HUDEP-2 (cell line): ENCODE results near the gene VAC14.
"Not testable (repeated sequence)": the region's sequence is repeated elsewhere in the genome, so short reads cannot be mapped to it uniquely, and the experiment has no call there.

Experiments used
- DNase-seq, 76 experiments: peaks; one replicate each; lab custom pipeline; 2025; ENCODE audit not compliant: unreplicated experiment in 76 of 76; lab: John Stamatoyannopoulos, UW

VAC14 gene

GRCh38 chr16:70653406-70653805 is 147.6 kb downstream of the VAC14 start:
- no peak for DNase-seq

- no peak for DNase-seq
Measured at GRCh38 chr16:70652322-70652721, 148.6 kb downstream of the VAC14 start.

GRCh38 chr16:70651524-70651923 is 149.4 kb downstream of the VAC14 start:
- DNase-seq = no peak

GRCh38 chr16:70650216-70650615 is 150.7 kb downstream of the VAC14 start:
- no peak for DNase-seq

- DNase-seq = no peak
Measured at GRCh38 chr16:70649300-70649699, 151.7 kb downstream of the VAC14 start.

GRCh38 chr16:70648606-70649005 is 152.4 kb downstream of the VAC14 start:
- DNase-seq = no peak

DNA sequence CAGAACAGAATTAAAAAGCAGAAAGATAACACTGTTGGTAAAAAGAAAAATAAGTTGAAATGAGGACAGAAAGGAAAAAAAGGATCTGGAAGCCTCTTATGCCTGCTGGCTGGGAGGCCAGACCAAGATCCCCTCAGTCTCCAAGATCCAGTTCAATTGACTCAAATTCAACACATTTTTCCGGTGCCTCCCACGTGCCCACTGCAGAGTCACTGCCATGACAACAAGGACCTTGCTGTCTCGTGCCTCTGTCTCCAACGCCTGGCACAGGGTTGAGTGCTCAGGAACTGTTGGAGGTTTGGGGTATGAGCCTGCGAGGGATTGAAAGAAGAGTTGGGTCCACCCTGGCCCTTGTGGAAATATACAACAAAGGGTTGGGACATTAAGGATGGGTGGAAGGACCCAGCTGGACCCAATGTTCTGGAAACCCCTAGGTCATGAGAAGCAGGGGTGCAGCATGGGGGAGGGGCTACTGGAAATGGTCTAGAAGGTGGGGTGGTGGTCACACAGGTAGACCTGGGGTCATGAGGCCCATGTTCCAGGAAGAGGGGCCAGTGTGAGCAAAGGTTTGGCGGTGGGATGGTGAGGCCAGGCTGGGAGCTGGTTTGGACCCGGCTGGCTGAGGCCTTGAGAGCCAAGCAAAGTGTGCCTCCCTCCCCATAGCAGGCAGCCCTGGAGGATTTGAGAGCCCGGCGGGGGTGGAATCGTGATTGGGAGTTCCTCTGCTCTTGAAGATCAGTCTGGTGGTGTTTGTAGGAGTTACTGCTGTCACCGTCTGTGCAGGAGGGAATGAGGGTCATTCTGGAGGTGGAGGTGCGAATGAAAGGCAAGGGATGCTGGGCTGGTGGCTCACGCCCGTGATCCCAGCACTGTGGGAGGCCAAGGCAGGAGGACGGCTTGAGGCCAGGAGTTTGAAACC is 153.3 kb downstream of the VAC14 start:
- DNase-seq = no peak

DNA sequence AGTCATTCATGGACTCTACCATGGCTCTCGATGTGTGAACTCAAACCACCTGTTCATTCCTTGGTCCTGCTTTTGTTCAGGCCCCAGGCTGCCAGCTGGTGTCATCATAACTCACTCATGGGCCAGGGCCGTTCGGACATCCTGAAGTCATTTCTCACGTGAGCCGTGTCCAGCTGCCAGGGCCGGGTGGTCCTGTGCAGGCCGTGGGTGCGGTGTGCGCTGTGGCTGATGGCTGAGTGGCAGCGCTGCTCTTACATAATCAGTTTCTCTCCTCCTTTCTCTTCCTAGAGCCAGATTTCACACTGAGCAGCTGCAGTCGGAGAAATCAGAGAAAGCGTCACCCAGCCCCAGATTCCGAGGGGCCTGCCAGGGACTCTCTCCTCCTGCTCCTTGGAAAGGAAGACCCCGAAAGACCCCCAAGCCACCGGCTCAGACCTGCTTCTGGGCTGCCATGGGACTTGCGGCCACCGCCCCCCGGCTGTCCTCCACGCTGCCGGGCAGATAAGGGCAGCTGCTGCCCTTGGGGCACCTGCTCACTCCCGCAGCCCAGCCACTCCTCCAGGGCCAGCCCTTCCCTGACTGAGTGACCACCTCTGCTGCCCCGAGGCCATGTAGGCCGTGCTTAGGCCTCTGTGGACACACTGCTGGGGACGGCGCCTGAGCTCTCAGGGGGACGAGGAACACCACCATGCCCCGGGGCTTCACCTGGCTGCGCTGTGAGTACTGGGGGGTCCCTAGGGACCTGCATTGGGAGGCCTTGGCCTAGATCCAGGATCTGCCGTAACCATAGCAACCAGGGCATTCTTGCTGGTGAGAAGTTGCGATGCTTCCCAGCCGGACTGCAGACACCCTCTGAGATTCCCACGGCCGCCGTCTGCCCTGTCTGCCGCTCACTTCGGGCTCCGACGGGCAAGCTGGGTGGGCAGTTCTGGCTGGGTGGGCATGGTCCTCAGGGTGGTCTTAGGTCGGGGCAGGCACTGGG is 154.4 kb downstream of the VAC14 start, which contains the start of gene IL34:
IL34 (plus strand) TSS at position 300 of the 982 bp plus-strand sequence; CDS start at position 689, 389 bp downstream.
- no peak for DNase-seq

GRCh38 chr16:70644763-70645597 is 156.0 kb downstream of the VAC14 start:
- DNase-seq = no peak

DNA sequence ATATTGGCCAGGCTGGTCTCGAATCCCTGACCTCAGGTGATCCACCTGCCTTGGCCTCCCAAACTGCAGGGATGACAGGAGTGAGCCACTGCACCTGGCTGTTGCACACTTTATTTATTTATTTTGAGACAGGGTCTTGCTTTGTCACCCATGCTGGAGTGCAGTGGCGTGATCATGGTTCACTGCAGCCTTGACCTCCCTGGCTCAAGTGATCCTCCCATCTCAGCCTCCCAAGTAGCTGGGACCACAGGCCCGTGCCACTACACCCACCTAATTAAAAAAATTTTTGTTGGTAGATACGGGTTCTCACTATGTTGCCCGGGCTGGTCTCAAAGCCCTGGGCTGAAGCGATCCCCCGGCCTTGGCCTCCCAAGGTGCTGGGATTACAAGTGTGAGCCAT is 157.7 kb downstream of the VAC14 start:
- DNase-seq = not testable (repeated sequence)

GRCh38 chr16:70642633-70643032 is 158.3 kb downstream of the VAC14 start:
- no peak for DNase-seq

GRCh38 chr16:70638814-70639792 is 161.9 kb downstream of the VAC14 start:
- no peak for DNase-seq
